NAMALWA (cell line): ENCODE data around the gene TOX2.

Source experiments
- DNase-seq: peaks from one replicate; pipeline ENCODE4 v3.0.0-alpha.2; 2015; ENCODE audit warnings: low spot score

The TOX2 gene

GRCh38 chr20:43914311-43915210 lies at the start of gene TOX2:
TSS of gene TOX2 (plus strand) at chr20:43914852. CDS start at chr20:43914892, 40 bp downstream.
- peak; percentile 19 for DNase-seq

- no peak for DNase-seq
Measured at GRCh38 chr20:43868091-43868490, 46.6 kb upstream of the TOX2 start.

- DNase-seq = no peak
Measured at GRCh38 chr20:43870484-43870883, 44.2 kb upstream of the TOX2 start.

- no peak for DNase-seq
Measured at GRCh38 chr20:43878776-43879175, 35.9 kb upstream of the TOX2 start.

GRCh38 chr20:43893930-43894329 lies 20.7 kb upstream of the TOX2 start:
- no peak for DNase-seq

- no peak for DNase-seq
Measured at GRCh38 chr20:43894491-43894890, 20.2 kb upstream of the TOX2 start.

GRCh38 chr20:43895235-43895634 lies 19.4 kb upstream of the TOX2 start:
- no peak for DNase-seq

GRCh38 chr20:43899274-43900120 lies 15.2 kb upstream of the TOX2 start:
- DNase-seq = no peak

- no peak for DNase-seq
Measured at GRCh38 chr20:43900121-43900466, 14.6 kb upstream of the TOX2 start.

- DNase-seq = no peak
Measured at GRCh38 chr20:43900496-43900895, 14.2 kb upstream of the TOX2 start.

- DNase-seq = no peak
Measured at GRCh38 chr20:43901296-43901695, 13.4 kb upstream of the TOX2 start.

- no peak for DNase-seq
Measured at GRCh38 chr20:43903953-43904826, 10.5 kb upstream of the TOX2 start.

GRCh38 chr20:43904827-43905177 lies 9.8 kb upstream of the TOX2 start:
- no peak for DNase-seq

- DNase-seq = no peak
Measured at GRCh38 chr20:43906505-43907034, 8.1 kb upstream of the TOX2 start.

- no peak for DNase-seq
Measured at GRCh38 chr20:43909211-43909610, 5.4 kb upstream of the TOX2 start.

GRCh38 chr20:43909720-43910119 lies 4.9 kb upstream of the TOX2 start:
- no peak for DNase-seq

GRCh38 chr20:43910564-43910963 lies 4.1 kb upstream of the TOX2 start:
- DNase-seq = no peak

- no peak for DNase-seq
Measured at GRCh38 chr20:43911066-43911465, 3.6 kb upstream of the TOX2 start.

GRCh38 chr20:43913291-43914025 lies 1.2 kb upstream of the TOX2 start:
- no peak for DNase-seq

- no peak for DNase-seq
Measured at GRCh38 chr20:43915211-43916072, 790 bp downstream of the TOX2 start.
